Raji (cell line): ENCODE results near the gene ZNF784.

ENCODE experiments used
- POLR2A ChIP-seq: IDR thresholded peaks from 2 replicates; pipeline ENCODE4 v1.6.1; 2011; ENCODE audit warnings: low read depth, low read length, control low read depth; ENCODE audit not compliant: insufficient read depth

The ZNF784 gene, protein sequence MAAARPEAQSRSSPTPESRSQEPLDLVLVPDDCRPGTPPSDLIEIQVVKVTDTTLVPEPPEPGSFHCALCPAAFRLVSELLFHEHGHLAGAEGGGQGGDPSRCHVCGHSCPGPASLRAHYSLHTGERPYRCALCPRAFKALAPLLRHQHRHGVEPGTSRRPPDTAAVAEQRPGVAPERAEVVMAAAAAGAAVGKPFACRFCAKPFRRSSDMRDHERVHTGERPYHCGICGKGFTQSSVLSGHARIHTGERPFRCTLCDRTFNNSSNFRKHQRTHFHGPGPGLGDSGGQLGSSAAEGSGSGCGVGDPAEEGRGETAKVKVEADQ

DNA sequence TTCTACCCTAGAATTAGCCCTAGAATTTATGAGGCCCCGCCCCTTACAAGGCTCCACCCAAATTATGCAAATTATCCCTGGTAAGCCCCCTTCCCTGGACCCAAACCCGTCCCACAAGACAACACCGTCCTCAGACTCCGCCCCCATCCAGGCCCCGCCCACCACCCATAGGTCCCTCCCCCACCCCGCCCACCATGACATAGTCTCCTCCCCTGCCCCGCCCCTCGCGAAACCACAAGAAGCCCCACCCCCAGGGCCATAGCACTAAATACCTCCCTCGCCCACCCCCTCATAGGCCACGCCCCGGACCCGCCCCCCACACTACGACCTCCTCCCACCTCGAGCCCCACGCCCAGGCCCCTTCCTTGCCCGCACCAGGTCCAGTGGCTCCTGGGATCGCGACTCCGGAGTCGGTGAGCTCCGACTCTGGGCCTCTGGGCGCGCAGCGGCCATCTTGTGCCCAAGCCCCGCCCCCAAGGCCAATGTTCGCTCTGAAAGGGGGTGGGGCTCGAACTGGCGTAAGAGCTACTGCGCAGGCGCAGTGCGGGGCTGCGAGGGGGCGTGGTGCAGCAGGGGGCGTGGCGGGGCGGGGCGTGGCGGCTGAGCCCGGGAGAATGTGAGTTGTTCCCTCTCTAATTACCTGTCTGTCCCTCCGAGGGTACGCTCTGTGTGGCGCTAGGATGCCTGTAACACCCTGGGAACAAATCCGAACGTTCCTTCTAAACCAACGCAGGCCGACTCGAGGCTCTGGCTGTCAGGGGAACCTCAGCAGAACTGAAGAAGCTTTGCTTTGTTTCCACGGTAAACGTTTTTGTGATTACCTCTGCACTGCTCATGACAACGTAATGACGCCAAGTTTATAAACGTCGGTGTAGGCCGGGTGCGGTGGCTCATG is at the start of gene ZNF784:
ZNF784 (minus strand) TSS at position 458 of the 895 bp plus-strand sequence; CDS start at position 453, 5 bp downstream.
- TF ChIP-seq POLR2A, result peak; percentile 42

DNA sequence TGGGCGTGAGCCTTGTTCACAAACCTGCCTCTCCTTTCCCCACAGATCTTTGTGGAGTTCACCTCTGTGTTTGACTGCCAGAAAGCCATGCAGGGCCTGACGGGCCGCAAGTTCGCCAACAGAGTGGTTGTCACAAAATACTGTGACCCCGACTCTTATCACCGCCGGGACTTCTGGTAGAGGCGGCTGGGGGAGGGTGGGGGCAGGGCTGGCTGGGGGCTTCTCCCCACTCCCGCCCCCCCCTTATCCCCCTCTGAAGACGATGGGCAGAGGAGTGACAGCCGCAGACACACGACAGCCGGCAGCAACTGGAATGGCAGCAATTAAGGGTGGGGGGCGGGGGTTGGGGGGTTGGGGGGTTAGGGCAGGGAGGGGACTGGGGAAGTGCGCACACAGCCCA is 49.5 kb upstream of the ZNF784 start:
- no peak for TF ChIP-seq POLR2A

DNA sequence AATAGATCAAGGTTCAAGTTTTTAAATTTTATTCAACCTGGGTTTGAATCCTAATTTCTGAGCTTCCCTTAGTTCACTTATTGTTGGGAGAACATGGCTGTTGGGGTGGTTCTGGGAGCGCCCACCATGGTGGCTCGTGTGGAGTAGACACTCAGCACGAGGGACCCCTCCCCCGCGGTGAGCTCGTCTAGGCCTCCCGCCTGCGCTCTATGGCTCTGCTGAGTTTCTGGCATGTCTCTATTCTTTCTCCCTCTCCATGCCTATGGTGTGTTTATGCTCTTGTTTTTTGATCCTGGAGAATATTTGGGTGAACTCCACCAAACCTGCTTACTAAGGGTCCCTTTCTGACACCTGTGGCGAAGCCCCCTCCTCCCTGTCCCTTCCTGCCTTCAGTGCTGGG is 49.1 kb upstream of the ZNF784 start:
- no peak for TF ChIP-seq POLR2A

- TF ChIP-seq POLR2A, result no peak
These were observed 48.1 kb upstream of the ZNF784 start for GRCh38 chr19:55672418-55672817.

DNA sequence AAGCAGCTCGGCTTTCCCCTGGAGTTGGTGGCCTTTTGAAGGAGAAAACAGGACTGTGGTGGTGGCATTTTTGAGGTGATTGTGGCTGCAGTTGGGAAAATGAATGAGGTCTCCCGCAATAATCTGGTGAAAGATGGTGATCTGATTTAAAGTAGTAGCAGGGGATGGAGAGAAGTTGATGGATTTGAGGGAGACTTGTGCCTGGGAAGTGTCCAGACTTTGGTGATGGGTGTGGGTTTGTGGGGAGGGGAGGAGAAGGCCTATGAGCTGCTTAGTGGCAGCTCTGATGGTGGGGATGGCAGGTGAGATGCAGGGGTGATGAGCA is 46.6 kb upstream of the ZNF784 start:
- TF ChIP-seq POLR2A, result no peak

- TF ChIP-seq POLR2A, result no peak
These were observed 46.1 kb upstream of the ZNF784 start for GRCh38 chr19:55670280-55671053.

GRCh38 chr19:55669418-55670279 is 45.3 kb upstream of the ZNF784 start:
- no peak for TF ChIP-seq POLR2A

- no peak for TF ChIP-seq POLR2A
These were observed 44.4 kb upstream of the ZNF784 start for GRCh38 chr19:55668603-55669348.

- TF ChIP-seq POLR2A, result no peak
These were observed 43.6 kb upstream of the ZNF784 start for GRCh38 chr19:55667958-55668357.

GRCh38 chr19:55667511-55667910 is 43.1 kb upstream of the ZNF784 start:
- no peak for TF ChIP-seq POLR2A

DNA sequence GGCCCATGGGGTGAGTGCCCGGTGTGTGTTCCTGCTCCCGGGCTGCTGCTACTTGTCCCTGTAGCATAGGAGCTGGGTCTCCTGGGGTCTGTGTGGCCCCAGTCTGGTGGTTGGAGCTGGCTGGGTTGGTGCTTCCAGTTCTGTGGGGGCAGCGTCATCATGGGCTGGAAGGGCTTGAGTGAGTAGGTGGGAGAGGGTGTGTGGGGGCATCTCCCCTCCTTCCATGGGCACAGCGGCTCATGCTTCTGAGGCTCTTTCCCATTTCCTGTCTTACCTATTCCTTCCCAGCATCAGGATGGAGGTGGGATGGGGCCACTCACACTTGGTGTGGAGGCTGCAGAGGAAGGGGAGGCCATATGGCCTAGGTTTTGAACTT is 42.6 kb upstream of the ZNF784 start:
- TF ChIP-seq POLR2A, result no peak

- no peak for TF ChIP-seq POLR2A
These were observed 42.1 kb upstream of the ZNF784 start for GRCh38 chr19:55666343-55667005.

DNA sequence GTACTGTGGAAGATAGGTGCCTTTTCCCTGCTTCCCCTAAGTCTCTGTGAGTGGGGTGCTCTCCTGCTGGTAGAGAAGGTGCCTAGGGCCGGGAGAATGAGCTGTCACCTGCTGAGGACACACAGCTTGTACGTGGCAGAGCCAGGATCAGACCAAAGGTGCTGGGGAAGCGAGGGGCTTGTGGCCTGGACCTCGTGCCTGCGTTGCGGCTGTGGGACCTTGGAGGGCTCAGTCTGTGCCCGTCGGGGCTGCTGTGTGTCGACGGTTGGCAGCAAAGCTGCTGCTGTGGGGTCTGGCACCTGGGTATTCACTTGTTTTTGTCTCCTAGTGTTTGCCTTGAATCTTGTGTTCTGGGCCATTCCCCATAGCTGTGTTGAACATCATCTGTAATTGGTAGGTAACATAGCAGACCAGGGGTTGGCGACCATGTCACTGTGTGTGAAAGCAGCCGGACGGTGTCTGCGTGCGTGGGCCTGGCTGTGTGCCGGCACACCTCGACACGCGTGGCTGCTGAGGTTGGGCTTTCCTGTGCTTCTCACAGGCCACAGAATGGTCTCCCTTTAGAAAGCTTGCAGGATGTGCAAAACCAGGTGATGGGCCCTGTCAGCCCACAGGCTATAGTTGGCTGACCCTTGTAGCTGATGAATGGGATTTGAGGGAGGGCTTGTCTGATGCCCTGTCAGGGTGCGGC is 39.6 kb upstream of the ZNF784 start:
- TF ChIP-seq POLR2A, result no peak

GRCh38 chr19:55661826-55662225 is 37.5 kb upstream of the ZNF784 start:
- TF ChIP-seq POLR2A, result no peak
